ENCODE measurements around the gene B3GNT7. TPM values are rescaled to one million over a fixed set of nuclear protein-coding genes. Genes with fewer than 3 reads are reported as not detected.

Gene B3GNT7
- polyA plus RNA-seq, 1 donor (not counting 4 experiments of a cell fraction or from before 2014, with no cell fraction given), result not detected

GRCh38 chr2:231427116-231427515 is 31.6 kb downstream of the B3GNT7 start:
- DNase-seq (ENCODE audit: low read depth, low spot score) (no peak), FAIRE-seq (no peak)
- dilution Hi-C loops (cut with MboI; ENCODE audit: extremely low pct_ligation_motif_present, low sequenced_read_pairs), result no loop called here
- Histone ChIP-seq H3K36me3 (ENCODE audit: control insufficient read depth in 2 of 2, extremely low read depth in 1 of 2, insufficient read depth in 2 of 2, low read length in 2 of 2) (no peaks in the 10 kb centered on the region), H3K9me3 (ENCODE audit: control insufficient read depth, low read depth, low read length) (peaks cover 4% of the 10 kb centered on the region), H3K27ac (ENCODE audit: control insufficient read depth, insufficient read depth, low read length) (no peak overlapping the region), H3K4me2 (ENCODE audit: control insufficient read depth, extremely low read depth, insufficient read depth, low read depth, low read length) (no peak overlapping the region), H3K27me3 (ENCODE audit: control insufficient read depth, extremely low read depth, insufficient read depth, low read length) (no peaks in the 10 kb centered on the region), H4K20me1 (ENCODE audit: control insufficient read depth, extremely low read depth, insufficient read depth, low read length) (no peaks in the 10 kb centered on the region), H3K4me1 (ENCODE audit: control insufficient read depth, extremely low read depth, insufficient read depth, low read length) (peaks cover 3% of the 10 kb centered on the region), H3K4me3 (ENCODE audit: control insufficient read depth in 2 of 3, extremely low read depth in 1 of 3, insufficient read depth in 2 of 3, low read depth in 1 of 3, low read length in 3 of 3) (no peak overlapping the region), H2AFZ (ENCODE audit: control insufficient read depth, low read length) (no peak overlapping the region), H3K79me2 (ENCODE audit: control insufficient read depth, insufficient read depth, low read length) (no peaks in the 10 kb centered on the region), H3K9ac (ENCODE audit: control insufficient read depth, extremely low read depth, insufficient read depth, low read length) (no peak overlapping the region), H3K9me1 (ENCODE audit: control insufficient read depth, extremely low read depth, insufficient read depth, low read length) (no peaks in the 10 kb centered on the region)
- TF ChIP-seq, protein P1, sequence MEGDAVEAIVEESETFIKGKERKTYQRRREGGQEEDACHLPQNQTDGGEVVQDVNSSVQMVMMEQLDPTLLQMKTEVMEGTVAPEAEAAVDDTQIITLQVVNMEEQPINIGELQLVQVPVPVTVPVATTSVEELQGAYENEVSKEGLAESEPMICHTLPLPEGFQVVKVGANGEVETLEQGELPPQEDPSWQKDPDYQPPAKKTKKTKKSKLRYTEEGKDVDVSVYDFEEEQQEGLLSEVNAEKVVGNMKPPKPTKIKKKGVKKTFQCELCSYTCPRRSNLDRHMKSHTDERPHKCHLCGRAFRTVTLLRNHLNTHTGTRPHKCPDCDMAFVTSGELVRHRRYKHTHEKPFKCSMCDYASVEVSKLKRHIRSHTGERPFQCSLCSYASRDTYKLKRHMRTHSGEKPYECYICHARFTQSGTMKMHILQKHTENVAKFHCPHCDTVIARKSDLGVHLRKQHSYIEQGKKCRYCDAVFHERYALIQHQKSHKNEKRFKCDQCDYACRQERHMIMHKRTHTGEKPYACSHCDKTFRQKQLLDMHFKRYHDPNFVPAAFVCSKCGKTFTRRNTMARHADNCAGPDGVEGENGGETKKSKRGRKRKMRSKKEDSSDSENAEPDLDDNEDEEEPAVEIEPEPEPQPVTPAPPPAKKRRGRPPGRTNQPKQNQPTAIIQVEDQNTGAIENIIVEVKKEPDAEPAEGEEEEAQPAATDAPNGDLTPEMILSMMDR (optimal IDR thresholded peaks at IDR 0.05 in 1 of 3, IDR thresholded peaks at IDR 0.05 in 1 of 3, conservative IDR thresholded peaks at IDR 0.05 in 1 of 3; ENCODE audit: extremely low read depth in 1 of 3, insufficient read depth in 2 of 3, low read length in 3 of 3), result no peak
- TF ChIP-seq EZH2 (IDR thresholded peaks at IDR 0.05; ENCODE audit: low read length), result no peak

- Histone ChIP-seq H3K9me3 (ENCODE audit: control insufficient read depth, low read depth, low read length) (peaks cover 4% of the 10 kb centered on the region), H2AFZ (ENCODE audit: control insufficient read depth, low read length) (no peak overlapping the region), H3K27ac (ENCODE audit: control insufficient read depth, insufficient read depth, low read length) (no peak overlapping the region), H3K4me3 (ENCODE audit: control insufficient read depth in 2 of 3, extremely low read depth in 1 of 3, insufficient read depth in 2 of 3, low read depth in 1 of 3, low read length in 3 of 3) (no peak overlapping the region), H3K27me3 (ENCODE audit: control insufficient read depth, extremely low read depth, insufficient read depth, low read length) (no peaks in the 10 kb centered on the region), H3K36me3 (ENCODE audit: control insufficient read depth in 2 of 2, extremely low read depth in 1 of 2, insufficient read depth in 2 of 2, low read length in 2 of 2) (no peaks in the 10 kb centered on the region), H3K9ac (ENCODE audit: control insufficient read depth, extremely low read depth, insufficient read depth, low read length) (no peak overlapping the region), H4K20me1 (ENCODE audit: control insufficient read depth, extremely low read depth, insufficient read depth, low read length) (no peaks in the 10 kb centered on the region), H3K79me2 (ENCODE audit: control insufficient read depth, insufficient read depth, low read length) (no peaks in the 10 kb centered on the region), H3K9me1 (ENCODE audit: control insufficient read depth, extremely low read depth, insufficient read depth, low read length) (no peaks in the 10 kb centered on the region), H3K4me2 (ENCODE audit: control insufficient read depth, extremely low read depth, insufficient read depth, low read depth, low read length) (no peak overlapping the region), H3K4me1 (ENCODE audit: control insufficient read depth, extremely low read depth, insufficient read depth, low read length) (peaks cover 3% of the 10 kb centered on the region)
- DNase-seq (ENCODE audit: low read depth, low spot score) (no peak), FAIRE-seq (no peak)
- TF ChIP-seq, protein P1 (optimal IDR thresholded peaks at IDR 0.05 in 1 of 3, IDR thresholded peaks at IDR 0.05 in 1 of 3, conservative IDR thresholded peaks at IDR 0.05 in 1 of 3; ENCODE audit: extremely low read depth in 1 of 3, insufficient read depth in 2 of 3, low read length in 3 of 3), result no peak
- dilution Hi-C loops (cut with MboI; ENCODE audit: extremely low pct_ligation_motif_present, low sequenced_read_pairs), result no loop called here
Observed at GRCh38 chr2:231429152-231429551, 33.6 kb downstream of the B3GNT7 start.

Data from keratinocyte (primary cell).